Uterus (tissue), 2 donors: ENCODE results near the gene METAP1.
"Not testable (repeated sequence)": the region's sequence is repeated elsewhere in the genome, so short reads cannot be mapped to it uniquely, and the experiment has no call there.

Source experiments
- POLR2A ChIP-seq, 2 donors: fragments of 450-650 bp; IDR thresholded peaks; one replicate each; pipeline ENCODE4 v1.6.1; 2016; ENCODE audit warnings: antibody characterized with exemption in 2 of 2, mild to moderate bottlenecking in 1 of 2, moderate library complexity in 1 of 2
- TF ChIP-seq, protein P1 (sequence below), 4 experiments: fragments of 200-600 bp in 2 of 4; fragments of 450-650 bp in 2 of 4; sonication (generic) in 2 of 4; IDR thresholded peaks; one replicate each; pipeline ENCODE4 v1.5.1; 2016 to 2019; ENCODE audit warnings: antibody characterized with exemption in 4 of 4, mild to moderate bottlenecking in 2 of 4, moderate library complexity in 1 of 4

DNA sequence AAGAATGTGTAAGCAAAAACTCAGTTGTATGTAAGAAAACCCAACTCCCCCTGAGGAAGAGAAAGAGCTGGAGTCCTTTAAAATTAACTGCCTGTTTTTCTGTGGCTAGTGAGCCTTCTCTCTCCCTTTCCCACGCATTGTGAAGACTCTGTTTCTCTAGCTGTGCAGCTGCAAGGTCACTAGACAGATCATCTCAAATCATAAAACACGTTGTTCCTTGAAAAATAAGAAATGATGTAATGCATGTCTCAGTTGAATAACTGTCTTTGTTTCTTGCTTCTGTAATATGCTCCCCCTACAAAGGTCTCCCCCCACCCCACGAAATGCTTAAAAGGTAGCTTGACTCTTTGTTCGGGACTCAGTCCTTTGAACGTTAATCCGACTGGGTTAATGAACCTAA, 85.3 kb downstream of the METAP1 start:
- TF ChIP-seq, protein P1, sequence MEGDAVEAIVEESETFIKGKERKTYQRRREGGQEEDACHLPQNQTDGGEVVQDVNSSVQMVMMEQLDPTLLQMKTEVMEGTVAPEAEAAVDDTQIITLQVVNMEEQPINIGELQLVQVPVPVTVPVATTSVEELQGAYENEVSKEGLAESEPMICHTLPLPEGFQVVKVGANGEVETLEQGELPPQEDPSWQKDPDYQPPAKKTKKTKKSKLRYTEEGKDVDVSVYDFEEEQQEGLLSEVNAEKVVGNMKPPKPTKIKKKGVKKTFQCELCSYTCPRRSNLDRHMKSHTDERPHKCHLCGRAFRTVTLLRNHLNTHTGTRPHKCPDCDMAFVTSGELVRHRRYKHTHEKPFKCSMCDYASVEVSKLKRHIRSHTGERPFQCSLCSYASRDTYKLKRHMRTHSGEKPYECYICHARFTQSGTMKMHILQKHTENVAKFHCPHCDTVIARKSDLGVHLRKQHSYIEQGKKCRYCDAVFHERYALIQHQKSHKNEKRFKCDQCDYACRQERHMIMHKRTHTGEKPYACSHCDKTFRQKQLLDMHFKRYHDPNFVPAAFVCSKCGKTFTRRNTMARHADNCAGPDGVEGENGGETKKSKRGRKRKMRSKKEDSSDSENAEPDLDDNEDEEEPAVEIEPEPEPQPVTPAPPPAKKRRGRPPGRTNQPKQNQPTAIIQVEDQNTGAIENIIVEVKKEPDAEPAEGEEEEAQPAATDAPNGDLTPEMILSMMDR (IDR thresholded peaks at IDR 0.05), result not testable (repeated sequence)
- TF ChIP-seq POLR2A (IDR thresholded peaks at IDR 0.05), result not testable (repeated sequence)
